ENCODE results near the gene ASPN.
"Not testable (repeated sequence)": the region's sequence is repeated elsewhere in the genome, so short reads cannot be mapped to it uniquely, and the experiment has no call there.

The ASPN gene

DNA sequence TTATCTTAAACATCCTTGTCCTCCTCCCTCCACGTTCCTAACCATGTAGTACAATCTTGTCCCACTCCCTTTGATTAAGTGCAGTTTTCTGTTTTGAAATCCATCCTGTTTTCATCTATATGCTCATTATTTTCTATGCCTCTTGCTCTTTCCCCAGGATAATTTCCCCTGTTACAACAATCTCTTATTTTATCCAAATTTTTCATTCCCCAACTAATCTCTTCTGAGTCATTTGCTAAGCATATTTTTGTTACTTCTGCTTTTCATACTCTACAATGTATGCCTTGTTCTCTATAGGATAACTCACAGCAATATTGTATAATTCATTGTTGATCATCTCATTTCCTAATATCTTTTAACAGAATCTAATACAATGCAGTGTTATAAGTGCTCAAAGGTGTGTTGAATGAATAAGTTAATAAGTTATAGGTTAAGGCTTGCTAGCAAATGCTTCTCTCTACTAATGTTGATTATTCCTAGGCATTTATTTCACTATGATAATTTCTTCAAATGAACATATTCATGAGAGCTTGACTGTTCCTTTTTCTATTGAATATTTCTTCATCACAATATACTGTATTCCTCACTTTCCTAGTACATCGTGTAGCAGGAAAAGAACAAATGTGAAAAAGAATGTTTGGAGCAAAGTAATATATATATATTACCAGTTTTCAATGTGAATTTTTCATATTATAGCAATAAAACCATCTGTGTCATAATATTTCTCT is 59.5 kb downstream of the ASPN start:
- no peak for DNase-seq (ENCODE audit: low read depth, low spot score)

DNA sequence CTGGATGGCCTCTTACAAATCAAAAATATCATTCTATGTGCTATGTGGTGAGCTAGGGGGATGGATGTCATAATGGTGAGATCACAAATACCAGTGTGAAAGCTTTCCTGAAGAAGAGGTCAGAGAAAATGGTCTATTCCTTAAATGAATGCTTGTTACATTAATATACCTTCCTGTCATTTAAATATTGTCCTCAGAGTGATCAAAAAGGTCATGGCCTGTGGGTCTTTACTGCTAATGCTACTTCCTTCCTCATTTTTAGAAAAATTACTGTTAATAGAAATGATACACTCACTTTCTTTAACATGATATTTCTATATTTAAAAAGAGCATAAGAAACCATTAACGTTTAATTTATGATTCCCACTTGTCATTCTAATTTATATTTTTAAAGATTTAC is 67.7 kb downstream of the ASPN start:
- DNase-seq (ENCODE audit: low read depth, low spot score): no peak

DNA sequence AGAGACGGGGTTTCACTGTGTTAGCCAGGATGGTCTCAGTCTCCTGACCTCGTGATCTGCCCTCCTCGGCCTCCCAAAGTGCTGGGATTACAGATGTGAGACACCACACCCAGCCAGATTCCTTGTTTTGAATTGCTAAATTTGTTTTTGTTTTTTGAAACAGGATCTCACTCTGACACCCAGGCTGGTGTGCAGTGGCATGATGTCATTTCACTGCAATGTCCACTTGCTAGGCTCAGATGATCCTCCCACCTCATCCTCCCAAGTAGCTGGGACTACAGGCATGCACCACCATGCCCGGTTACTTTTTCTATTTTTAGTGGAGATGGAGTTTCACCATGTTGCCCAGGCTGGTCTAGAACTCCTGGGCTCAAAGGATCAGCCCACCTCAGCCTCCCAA is 71.1 kb downstream of the ASPN start:
- DNase-seq (ENCODE audit: low read depth, low spot score): not testable (repeated sequence)

DNA sequence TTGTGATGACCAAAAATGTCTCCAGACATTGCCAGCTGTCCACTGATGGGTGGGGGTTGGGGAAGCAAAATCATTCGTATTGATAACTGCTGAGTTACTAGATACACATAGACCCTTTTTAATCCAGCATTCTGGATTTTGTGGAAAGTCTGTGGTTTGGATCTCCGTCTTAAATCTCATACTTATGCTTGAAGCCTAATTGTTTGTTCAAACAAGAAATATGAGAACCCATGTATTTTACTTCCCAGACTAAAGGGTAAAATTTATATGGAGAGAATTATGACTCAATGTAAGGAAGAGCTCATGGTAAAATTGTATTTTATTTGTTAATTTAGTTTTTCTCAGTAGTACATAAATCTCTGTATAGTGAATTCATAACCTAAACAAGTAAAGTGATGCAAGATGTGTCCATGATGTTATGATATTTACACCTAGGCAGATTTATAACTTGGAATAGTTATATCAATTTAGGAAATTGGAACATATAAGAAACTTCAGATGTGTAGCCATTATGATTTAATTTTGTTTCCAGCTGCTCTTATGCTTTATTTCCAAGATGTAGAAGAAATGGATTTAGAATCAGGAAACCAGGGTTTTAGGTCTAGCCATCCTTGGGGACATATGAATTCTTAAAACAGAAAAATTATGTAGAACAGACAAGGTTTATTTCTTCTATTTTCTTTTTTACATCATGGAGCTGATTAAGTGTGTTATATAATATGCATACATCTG is 73.4 kb downstream of the ASPN start:
- no peak for DNase-seq (ENCODE audit: low read depth, low spot score)

DNA sequence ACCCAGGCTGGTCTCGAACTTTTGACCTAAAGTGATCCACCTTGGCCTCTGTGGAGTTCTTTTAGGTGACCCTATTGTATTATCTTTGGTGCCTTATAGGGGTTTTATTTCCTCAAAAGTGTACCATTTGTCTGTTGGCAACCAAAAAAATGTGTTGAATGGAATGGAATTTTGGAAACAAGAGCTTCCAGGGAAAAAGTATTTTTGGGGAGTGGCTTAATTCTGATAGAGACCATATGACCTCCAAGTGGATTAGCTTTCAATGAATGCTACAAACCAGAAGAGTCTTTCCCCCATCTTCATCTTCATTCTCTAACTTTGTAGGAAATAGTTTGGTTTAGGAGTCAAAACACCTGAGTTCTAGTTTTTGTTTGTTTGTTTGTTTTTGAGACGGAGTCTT is 74.5 kb downstream of the ASPN start:
- no peak for DNase-seq (ENCODE audit: low read depth, low spot score)

DNA sequence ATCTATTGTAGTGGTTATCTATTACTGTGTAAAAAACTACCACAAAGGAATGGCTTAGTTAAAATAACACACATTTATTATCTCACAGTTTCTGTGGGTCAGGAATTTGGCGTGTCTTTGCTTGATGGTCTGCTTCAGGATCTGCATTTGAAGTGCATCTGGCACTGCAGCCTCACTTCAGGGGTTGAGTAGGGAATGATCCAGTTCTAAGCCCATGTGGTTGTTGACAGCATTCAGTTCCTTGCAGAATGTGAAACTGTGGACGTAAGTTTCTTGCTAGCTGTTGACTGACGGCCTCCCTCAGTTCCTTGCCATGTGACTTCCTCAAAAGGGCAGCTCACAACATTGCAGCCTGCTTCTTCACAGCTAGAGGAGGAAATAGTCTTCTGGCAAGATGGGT is 75.8 kb downstream of the ASPN start:
- no peak for DNase-seq (ENCODE audit: low read depth, low spot score)

All from brain pericyte (primary cell).